K562 (cell line): ENCODE measurements around the gene ADAD1. TPM values are rescaled to one million over a fixed set of nuclear protein-coding genes. Genes with fewer than 3 reads are reported as not detected.

Experiments used
- ATAC-seq: fragments of 200-7000 bp; cut with Tn5 transposase; 3 replicates; pipeline ENCODE4 v1.9.1; 2020; ENCODE audit warnings: moderate library complexity
- BruUV-seq: library from RNA; stranded (reverse); fragments of 400-500 nt; replicated peaks from 2 replicates; lab custom pipeline; 2021; lab: Mats Ljungman, UMichigan
- CTCF ChIA-PET: fragments of 300-600 bp; formaldehyde crosslinking; extraction: SDS; loops from one replicate; lab custom pipeline; 2021; ENCODE audit warnings: low intra/inter-chr PET ratio; lab: Yijun Ruan, JAX
- POLR2A ChIA-PET: fragments of 300-600, 350-650 bp; sonication (Branson Sonifier 250); formaldehyde crosslinking; extraction: SDS; loops from one replicate; lab custom pipeline; 2021; ENCODE audit warnings: antibody characterized with exemption, inconsistent platforms; lab: Yijun Ruan, JAX
- DNase-seq, 4 experiments: peaks; one replicate each; pipeline versions ENCODE4 v3.0.0 to v3.0.0-alpha.2; 2011 to 2018; ENCODE audit warnings: low spot score in 3 of 4, mixed read lengths in 3 of 4; ENCODE audit errors: extremely low read depth in 1 of 4
- FAIRE-seq: peaks from 2 replicates; lab custom pipeline; 2011; peaks lifted over from hg19 to GRCh38; lab: Jason Lieb, UNC
- H2AFZ ChIP-seq: 2 replicates; pipeline ENCODE4 v1.6.0; 2011; ENCODE audit warnings: low read depth, low read length, control low read depth, inconsistent platforms
- H3K27ac ChIP-seq: fragments of 200-600 bp; 3 replicates; pipeline ENCODE4 v1.8.0; 2011; ENCODE audit warnings: low read depth, mild to moderate bottlenecking, control low read depth, inconsistent platforms, low read length, moderate library complexity, mixed read lengths; ENCODE audit errors: extremely low read depth
- H3K27me3 ChIP-seq, 2 experiments: fragments of 300-600 bp in 1 of 2; 2 replicates in 1 of 2; 3 replicates in 1 of 2; pipeline versions ENCODE4 v1.6.0 to v1.8.0; 2011; ENCODE audit warnings: inconsistent platforms in 2 of 2, low read length in 2 of 2, mild to moderate bottlenecking in 1 of 2, mixed read lengths in 1 of 2, moderate library complexity in 1 of 2; ENCODE audit not compliant: control insufficient read depth in 2 of 2, insufficient read depth in 2 of 2
- H3K36me3 ChIP-seq: fragments of 300-600 bp; 3 replicates; pipeline ENCODE4 v1.8.0; 2011; ENCODE audit warnings: mild to moderate bottlenecking, low read length, inconsistent platforms; ENCODE audit not compliant: control insufficient read depth, insufficient read depth
- H3K4me1 ChIP-seq, 2 experiments: fragments of 200-600 bp in 1 of 2; replicated peaks in 1 of 2; 2 replicates in 1 of 2; 3 replicates in 1 of 2; pipeline versions ENCODE4 v1.5.1 to v1.8.0; 2011; ENCODE audit warnings: inconsistent platforms in 2 of 2, low read length in 2 of 2, mild to moderate bottlenecking in 1 of 2, mixed read lengths in 1 of 2, moderate library complexity in 1 of 2; ENCODE audit not compliant: control insufficient read depth in 2 of 2, insufficient read depth in 2 of 2
- H3K4me2 ChIP-seq: 2 replicates; pipeline ENCODE4 v1.6.1; 2011; ENCODE audit warnings: low read length, control low read depth, inconsistent platforms, mixed read lengths; ENCODE audit not compliant: insufficient read depth
- H3K4me3 ChIP-seq: fragments of 200-600 bp; sonication (generic), shearing (Covaris generic); 2 replicates; pipeline ENCODE4 v1.5.1; 2016; ENCODE audit warnings: control low read depth, inconsistent platforms
- H3K79me2 ChIP-seq: fragments of 200-600 bp; 3 replicates; pipeline ENCODE4 v1.8.0; 2011; ENCODE audit warnings: low read length, inconsistent platforms; ENCODE audit not compliant: control insufficient read depth, insufficient read depth
- H3K9ac ChIP-seq, 2 experiments: 2 replicates each; pipeline versions ENCODE4 v1.6.0 to v1.6.1; 2011; ENCODE audit warnings: low read depth in 2 of 2, low read length in 2 of 2, control low read depth in 1 of 2, inconsistent platforms in 1 of 2, mild to moderate bottlenecking in 1 of 2, mixed read lengths in 1 of 2; ENCODE audit not compliant: insufficient read depth in 1 of 2
- H3K9me1 ChIP-seq: one replicate; pipeline ENCODE4 v1.6.0; 2011; ENCODE audit warnings: inconsistent platforms, mild to moderate bottlenecking, low read length, moderate library complexity; ENCODE audit not compliant: control insufficient read depth, insufficient read depth
- H3K9me3 ChIP-seq: replicated peaks from 2 replicates; pipeline ENCODE4 v1.5.1; 2011; ENCODE audit warnings: low read depth, low read length, inconsistent platforms; ENCODE audit not compliant: control insufficient read depth, insufficient read depth
- H4K20me1 ChIP-seq: replicated peaks from 2 replicates; pipeline ENCODE4 v1.6.1; 2011; ENCODE audit warnings: low read length, inconsistent platforms, mixed read lengths; ENCODE audit not compliant: control insufficient read depth, insufficient read depth
- CAMTA2 ChIP-seq: fragments of 250-450 bp; sonication (Bioruptor Pico); conservative IDR thresholded peaks from 2 replicates; pipeline ENCODE4 v1.5.1; 2022
- DIDO1 ChIP-seq: fragments of 450-650 bp; IDR thresholded peaks from 2 replicates; pipeline ENCODE4 v1.6.1; 2016; ENCODE audit warnings: low read depth, missing biosample characterization, missing genetic modification characterization
- FOXK2 ChIP-seq, 2 experiments: fragments of 450-650 bp; IDR thresholded peaks in 1 of 2; conservative IDR thresholded peaks in 1 of 2; 2 replicates each; pipeline ENCODE4 v1.6.1; 2016; ENCODE audit warnings: low read depth in 2 of 2, mild to moderate bottlenecking in 1 of 2
- PRPF4 ChIP-seq: fragments of 200-400 bp; formaldehyde crosslinking; IDR thresholded peaks from one replicate; pipeline ENCODE4 v1.6.1; 2017; ENCODE audit warnings: low read length, low read depth, mild to moderate bottlenecking; ENCODE audit not compliant: insufficient read depth, poor library complexity, severe bottlenecking
- RCOR1 ChIP-seq, 2 experiments: IDR thresholded peaks; 2 replicates each; pipeline ENCODE4 v1.6.1; 2012; ENCODE audit warnings: low read depth in 2 of 2, low read length in 2 of 2, borderline replicate concordance in 1 of 2, improper control_type of control experiment in 1 of 2
- TEAD2 ChIP-seq: fragments of 450-650 bp; IDR thresholded peaks from 2 replicates; pipeline ENCODE4 v1.6.1; 2016; ENCODE audit warnings: missing genetic modification characterization, control low read depth, missing compliant biosample characterization
- ZNF134 ChIP-seq: fragments of 250-450 bp; sonication (Bioruptor Pico); conservative IDR thresholded peaks from 2 replicates; pipeline ENCODE4 v1.4.0; 2020
- ZNF23 ChIP-seq: fragments of 250-450 bp; sonication (Bioruptor Pico); IDR thresholded peaks from 2 replicates; pipeline ENCODE4 v1.4.0; 2020; ENCODE audit warnings: mild to moderate bottlenecking
- ZNF444 ChIP-seq: fragments of 250-450 bp; sonication (Bioruptor Pico); IDR thresholded peaks from 2 replicates; pipeline ENCODE4 v1.4.0; 2020; ENCODE audit warnings: mild to moderate bottlenecking, moderate library complexity
- WGBS: fragments of 100-300 bp; shearing (Covaris generic); methylation state at CpG from one replicate; pipeline ENCODE4 v1.1.6; 2016; ENCODE audit warnings: low coverage, mixed read lengths; ENCODE audit not compliant: insufficient coverage; ENCODE audit errors: missing lambda C conversion rate; 5-methylcytosine and 5-hydroxymethylcytosine counted together
- in situ Hi-C: fragments of 300-500 bp; cut with MboI; formaldehyde crosslinking; loops from 4 replicates; pipeline ENCODE4 v1.15.0; 2018; ENCODE audit warnings: inconsistent platforms, mixed read lengths
- intact Hi-C: fragments of 100-400 bp; cut with micrococcal nuclease; formaldehyde crosslinking; loops from 2 replicates; pipeline ENCODE4 v1.14.2; 2022
- polyA plus RNA-seq, 8 experiments: library from polyadenylated mRNA; depleted of rRNA in 4 of 8; stranded (reverse) in 5 of 8; unstranded in 3 of 8; fragments of >200 nt; fragmentation: Nextera tagmentation in 2 of 8; fragmentation: Illumina TruSeq in 1 of 8; extraction: Ambion mirVana in 2 of 8; extraction: Trizol in 1 of 8; gene quantifications; 2 replicates each; pipeline versions ENCODE4 v1.2.1 to v1.2.3, GENCODE V29; 2011 to 2014; ENCODE audit warnings: inconsistent platforms in 1 of 8, missing spikeins in 1 of 8
- total RNA-seq, 7 experiments: library from RNA; depleted of rRNA in 6 of 7; stranded (reverse); fragments of >200 nt in 6 of 7; fragmentation: Illumina TruSeq in 2 of 7; extraction: Trizol in 2 of 7; gene quantifications; 2 replicates each; pipeline versions ENCODE4 v1.2.1 to v1.2.3, GENCODE V29; 2011 to 2021; ENCODE audit warnings: low replicate concordance in 1 of 7

ADAD1 gene
- total and polyA plus RNA-seq, 9 of the 15 experiments (the other 6 are each of a cell fraction or from before 2014, with no cell fraction given): not detected

DNA sequence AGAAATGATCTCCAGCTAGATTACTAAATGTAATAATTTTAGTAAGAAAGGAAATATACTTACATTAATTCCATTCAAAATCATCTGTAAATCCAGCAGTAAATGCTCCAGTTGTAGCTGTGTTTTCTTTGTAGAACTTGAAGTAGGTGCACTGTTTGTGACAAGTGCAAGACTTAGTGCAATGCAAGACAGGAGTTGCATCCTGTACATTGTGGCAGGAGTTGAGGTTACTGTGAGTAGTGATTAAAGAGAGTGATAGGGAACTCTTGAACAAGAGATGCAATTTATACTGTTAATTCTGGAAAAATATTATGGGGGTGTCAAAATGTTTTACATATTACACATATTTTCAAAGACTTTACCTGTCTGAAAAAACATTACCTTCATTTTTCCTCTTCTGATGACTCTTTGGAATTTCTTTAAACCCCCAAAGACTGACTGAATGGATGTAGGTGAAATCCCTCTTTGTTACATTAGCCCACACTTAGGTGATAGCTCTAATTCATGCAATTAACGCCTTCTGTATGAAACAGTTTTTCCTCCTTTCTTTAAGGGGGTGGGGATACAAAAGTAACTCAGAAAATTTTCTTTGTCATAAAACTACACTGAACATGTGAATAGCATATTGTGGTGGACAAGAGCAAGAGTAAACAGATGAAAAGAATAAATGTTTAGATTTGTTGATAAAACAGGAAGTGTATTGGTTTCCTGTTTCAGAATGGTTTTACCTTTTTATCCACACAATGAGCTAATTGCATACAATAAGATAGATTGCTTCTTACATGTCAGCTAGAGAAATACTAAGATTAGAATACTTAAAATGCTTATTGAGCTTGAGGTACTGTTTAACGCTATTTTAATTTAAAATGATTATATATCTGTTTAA lies 77.7 kb downstream of the ADAD1 start, which contains the start of gene IL2:
IL2 (minus strand) TSS at position 495 of the 886 bp plus-strand sequence; CDS start at position 210, 285 bp downstream.
- Histone ChIP-seq H3K4me1 (no peaks in the 10 kb centered on the region; a peak in 1 of 5 replicates), H3K27me3 (no peaks in the 10 kb centered on the region), H3K4me2 (no peak within 1 kb of the TSS), H3K79me2 (no peaks in the 10 kb centered on the region), H3K9me3 (no peaks in the 10 kb centered on the region), H3K9me1 (no peaks in the 10 kb centered on the region), H4K20me1 (no peaks in the 10 kb centered on the region), H3K9ac (no peak within 1 kb of the TSS), H3K36me3 (no peaks in the 10 kb centered on the region), H3K27ac (no peak within 1 kb of the TSS), H2AFZ (0 out of 2 replicates have a peak within 1 kb of the TSS, but pooled peaks have one; percentile 2), H3K4me3 (no peak within 1 kb of the TSS)
- ATAC-seq (no peak), DNase-seq (no peak), FAIRE-seq (no peak)
- in situ Hi-C loops: no loop called here
- BruUV-seq: no TSS peak
- ChIA-PET CTCF (no interaction called here), POLR2A (no interaction called here)
- TF ChIP-seq ZNF134 (CRISPR knock-in tag): no peak
- TF ChIP-seq PRPF4: no peak
- TF ChIP-seq ZNF444 (CRISPR knock-in tag): no peak
- no peak for TF ChIP-seq TEAD2
- no peak for TF ChIP-seq DIDO1 (tag)
- no peak for TF ChIP-seq CAMTA2 (CRISPR knock-in tag)
- TF ChIP-seq FOXK2 (conservative IDR thresholded peaks at IDR 0.05 in 1 of 2, IDR thresholded peaks at IDR 0.05 in 1 of 2; ENCODE audit: low read depth in 2 of 2): no peak
- TF ChIP-seq RCOR1 (IDR thresholded peaks at IDR 0.05; ENCODE audit: borderline replicate concordance in 1 of 2, low read depth in 2 of 2, low read length in 2 of 2): no peak
- no peak for TF ChIP-seq ZNF23 (CRISPR knock-in tag)
- intact Hi-C loops: no loop called here
- 62% methylated on average over 2 of the region's 2 CpGs for WGBS
